ENCODE results near the gene MRPL54. TPM values are rescaled to one million over a fixed set of nuclear protein-coding genes. Genes with fewer than 3 reads are reported as not detected.

MRPL54 gene
- total and polyA plus RNA-seq, 2 experiments from 2014 or later: 29.7 to 89.9 TPM

DNA sequence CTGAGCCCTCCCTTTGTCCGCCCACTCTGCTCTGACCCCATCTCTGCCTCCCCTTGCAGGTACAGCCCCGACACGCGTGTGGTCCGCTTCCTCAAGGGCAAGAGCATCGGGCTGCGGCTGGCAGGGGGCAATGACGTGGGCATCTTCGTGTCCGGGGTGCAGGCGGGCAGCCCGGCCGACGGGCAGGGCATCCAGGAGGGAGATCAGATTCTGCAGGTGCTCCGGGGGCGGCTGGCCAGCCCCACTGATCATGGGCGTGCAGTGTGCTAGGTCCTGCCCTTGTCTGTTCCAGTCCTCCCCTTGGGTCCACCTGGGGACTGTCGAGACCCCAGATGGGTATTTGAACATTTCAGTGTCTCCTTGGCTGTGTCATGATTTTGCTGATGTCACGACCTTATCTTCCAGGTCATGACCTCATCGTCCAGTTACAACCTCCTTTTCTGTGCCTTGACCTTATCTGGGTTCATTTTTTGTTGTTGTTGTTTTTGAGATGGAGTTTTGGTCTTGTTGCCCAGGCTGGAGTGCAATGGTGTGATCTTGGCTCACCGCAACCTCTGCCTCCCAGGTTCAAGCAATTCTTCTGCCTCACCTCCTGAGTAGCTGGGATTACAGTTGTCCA lies 26.3 kb upstream of the MRPL54 start:
- no peaks in the 10 kb centered on the region for H4K20me1 ChIP-seq (replicated peaks; ENCODE audit: insufficient read depth)
- Mint-ChIP-seq H3K9me3 (no peaks in the 10 kb centered on the region), H3K27ac (no peak overlapping the region), H3K27me3 (ENCODE audit: insufficient read depth, low read depth, poor library complexity) (peaks cover 8% of the 10 kb centered on the region), H3K4me3 (no peak overlapping the region), H3K36me3 (ENCODE audit: low read depth) (0 out of 3 replicates have a peak, but pooled peaks cover 3% of the 10 kb centered on the region), H3K4me1 (no peaks in the 10 kb centered on the region)
- no peak overlapping the region for H3K4me2 ChIP-seq
- H2AFZ ChIP-seq: no peak overlapping the region
- ATAC-seq: no peak
- no peaks in the 10 kb centered on the region for H3F3A ChIP-seq (replicated peaks; ENCODE audit: low read depth)
- no peak overlapping the region for H3K4me3 ChIP-seq
- no peak for TF ChIP-seq EZH2phosphoT487 (IDR thresholded peaks at IDR 0.05; ENCODE audit: unreplicated experiment)
- TF ChIP-seq, protein P1, sequence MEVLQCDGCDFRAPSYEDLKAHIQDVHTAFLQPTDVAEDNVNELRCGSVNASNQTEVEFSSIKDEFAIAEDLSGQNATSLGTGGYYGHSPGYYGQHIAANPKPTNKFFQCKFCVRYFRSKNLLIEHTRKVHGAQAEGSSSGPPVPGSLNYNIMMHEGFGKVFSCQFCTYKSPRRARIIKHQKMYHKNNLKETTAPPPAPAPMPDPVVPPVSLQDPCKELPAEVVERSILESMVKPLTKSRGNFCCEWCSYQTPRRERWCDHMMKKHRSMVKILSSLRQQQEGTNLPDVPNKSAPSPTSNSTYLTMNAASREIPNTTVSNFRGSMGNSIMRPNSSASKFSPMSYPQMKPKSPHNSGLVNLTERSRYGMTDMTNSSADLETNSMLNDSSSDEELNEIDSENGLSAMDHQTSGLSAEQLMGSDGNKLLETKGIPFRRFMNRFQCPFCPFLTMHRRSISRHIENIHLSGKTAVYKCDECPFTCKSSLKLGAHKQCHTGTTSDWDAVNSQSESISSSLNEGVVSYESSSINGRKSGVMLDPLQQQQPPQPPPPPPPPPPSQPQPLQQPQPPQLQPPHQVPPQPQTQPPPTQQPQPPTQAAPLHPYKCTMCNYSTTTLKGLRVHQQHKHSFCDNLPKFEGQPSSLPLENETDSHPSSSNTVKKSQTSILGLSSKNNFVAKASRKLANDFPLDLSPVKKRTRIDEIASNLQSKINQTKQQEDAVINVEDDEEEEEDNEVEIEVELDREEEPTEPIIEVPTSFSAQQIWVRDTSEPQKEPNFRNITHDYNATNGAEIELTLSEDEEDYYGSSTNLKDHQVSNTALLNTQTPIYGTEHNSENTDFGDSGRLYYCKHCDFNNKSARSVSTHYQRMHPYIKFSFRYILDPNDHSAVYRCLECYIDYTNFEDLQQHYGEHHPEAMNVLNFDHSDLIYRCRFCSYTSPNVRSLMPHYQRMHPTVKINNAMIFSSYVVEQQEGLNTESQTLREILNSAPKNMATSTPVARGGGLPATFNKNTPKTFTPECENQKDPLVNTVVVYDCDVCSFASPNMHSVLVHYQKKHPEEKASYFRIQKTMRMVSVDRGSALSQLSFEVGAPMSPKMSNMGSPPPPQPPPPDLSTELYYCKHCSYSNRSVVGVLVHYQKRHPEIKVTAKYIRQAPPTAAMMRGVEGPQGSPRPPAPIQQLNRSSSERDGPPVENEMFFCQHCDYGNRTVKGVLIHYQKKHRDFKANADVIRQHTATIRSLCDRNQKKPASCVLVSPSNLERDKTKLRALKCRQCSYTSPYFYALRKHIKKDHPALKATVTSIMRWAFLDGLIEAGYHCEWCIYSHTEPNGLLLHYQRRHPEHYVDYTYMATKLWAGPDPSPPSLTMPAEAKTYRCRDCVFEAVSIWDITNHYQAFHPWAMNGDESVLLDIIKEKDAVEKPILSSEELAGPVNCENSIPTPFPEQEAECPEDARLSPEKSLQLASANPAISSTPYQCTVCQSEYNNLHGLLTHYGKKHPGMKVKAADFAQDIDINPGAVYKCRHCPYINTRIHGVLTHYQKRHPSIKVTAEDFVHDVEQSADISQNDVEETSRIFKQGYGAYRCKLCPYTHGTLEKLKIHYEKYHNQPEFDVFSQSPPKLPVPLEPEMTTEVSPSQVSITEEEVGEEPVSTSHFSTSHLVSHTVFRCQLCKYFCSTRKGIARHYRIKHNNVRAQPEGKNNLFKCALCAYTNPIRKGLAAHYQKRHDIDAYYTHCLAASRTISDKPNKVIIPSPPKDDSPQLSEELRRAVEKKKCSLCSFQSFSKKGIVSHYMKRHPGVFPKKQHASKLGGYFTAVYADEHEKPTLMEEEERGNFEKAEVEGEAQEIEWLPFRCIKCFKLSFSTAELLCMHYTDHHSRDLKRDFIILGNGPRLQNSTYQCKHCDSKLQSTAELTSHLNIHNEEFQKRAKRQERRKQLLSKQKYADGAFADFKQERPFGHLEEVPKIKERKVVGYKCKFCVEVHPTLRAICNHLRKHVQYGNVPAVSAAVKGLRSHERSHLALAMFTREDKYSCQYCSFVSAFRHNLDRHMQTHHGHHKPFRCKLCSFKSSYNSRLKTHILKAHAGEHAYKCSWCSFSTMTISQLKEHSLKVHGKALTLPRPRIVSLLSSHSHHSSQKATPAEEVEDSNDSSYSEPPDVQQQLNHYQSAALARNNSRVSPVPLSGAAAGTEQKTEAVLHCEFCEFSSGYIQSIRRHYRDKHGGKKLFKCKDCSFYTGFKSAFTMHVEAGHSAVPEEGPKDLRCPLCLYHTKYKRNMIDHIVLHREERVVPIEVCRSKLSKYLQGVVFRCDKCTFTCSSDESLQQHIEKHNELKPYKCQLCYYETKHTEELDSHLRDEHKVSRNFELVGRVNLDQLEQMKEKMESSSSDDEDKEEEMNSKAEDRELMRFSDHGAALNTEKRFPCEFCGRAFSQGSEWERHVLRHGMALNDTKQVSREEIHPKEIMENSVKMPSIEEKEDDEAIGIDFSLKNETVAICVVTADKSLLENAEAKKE (CRISPR knock-in tag; IDR thresholded peaks at IDR 0.05): no peak
- H3K79me2 ChIP-seq (replicated peaks; ENCODE audit: insufficient read depth): no peaks in the 10 kb centered on the region
- H3K27ac ChIP-seq (ENCODE audit: low read depth): no peak overlapping the region
- H3K36me3 ChIP-seq (ENCODE audit: insufficient read depth): peaks cover under 1% of the 10 kb centered on the region; the same call in 1 of the 2 replicates
- no peak for DNase-seq (ENCODE audit: low spot score)
- no peaks in the 10 kb centered on the region for H3K27me3 ChIP-seq (ENCODE audit: insufficient read depth)
- H3K9me2 ChIP-seq (ENCODE audit: insufficient read depth): no peaks in the 10 kb centered on the region
- H3K4me1 ChIP-seq (ENCODE audit: insufficient read depth): no peaks in the 10 kb centered on the region

DNA sequence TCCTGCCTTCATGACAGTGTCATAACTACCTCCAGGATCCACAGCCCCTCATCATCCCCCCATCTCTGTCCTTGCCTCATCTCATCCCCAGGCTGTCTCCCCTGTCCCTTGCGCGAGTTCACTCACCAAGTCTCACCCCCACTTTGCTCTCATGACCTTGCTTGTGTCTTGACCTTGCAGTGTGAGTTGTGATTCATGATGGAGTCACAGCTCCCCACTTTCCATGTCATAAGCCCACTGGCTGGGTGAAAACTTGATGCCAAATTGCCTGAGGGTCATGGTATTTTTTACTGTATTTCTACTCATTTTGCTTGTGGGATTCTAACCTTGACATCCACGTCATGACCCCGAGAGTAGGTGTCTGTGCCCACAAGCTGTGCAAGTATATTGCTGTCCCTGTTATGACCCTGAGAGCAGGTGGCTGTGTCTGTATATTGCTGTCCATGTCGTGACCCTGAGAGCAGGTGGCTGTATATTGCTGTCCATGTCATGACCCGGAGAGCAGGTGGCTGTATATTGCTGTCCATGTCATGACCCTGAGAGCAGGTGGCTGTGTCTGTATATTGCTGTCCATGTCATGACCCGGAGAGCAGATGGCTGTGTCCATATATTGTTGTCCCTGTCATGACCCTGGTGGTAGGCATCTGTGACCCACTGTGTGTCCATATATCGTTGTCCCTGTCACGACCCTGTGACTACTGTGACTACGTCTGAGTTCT lies 24.8 kb upstream of the MRPL54 start:
- Mint-ChIP-seq H3K27ac (no peak overlapping the region), H3K27me3 (ENCODE audit: insufficient read depth, low read depth, poor library complexity) (peaks cover 6% of the 10 kb centered on the region), H3K4me3 (no peak overlapping the region), H3K36me3 (ENCODE audit: low read depth) (0 out of 3 replicates have a peak, but pooled peaks cover 3% of the 10 kb centered on the region), H3K9me3 (no peaks in the 10 kb centered on the region), H3K4me1 (no peaks in the 10 kb centered on the region)
- Histone ChIP-seq H3K36me3 (ENCODE audit: insufficient read depth) (no peaks in the 10 kb centered on the region), H3K4me3 (no peak overlapping the region), H3K27ac (ENCODE audit: low read depth) (no peak overlapping the region), H3K27me3 (ENCODE audit: insufficient read depth) (no peaks in the 10 kb centered on the region), H3K9me2 (ENCODE audit: insufficient read depth) (no peaks in the 10 kb centered on the region), H2AFZ (no peak overlapping the region), H3K4me1 (ENCODE audit: insufficient read depth) (no peaks in the 10 kb centered on the region), H4K20me1 (replicated peaks; ENCODE audit: insufficient read depth) (no peaks in the 10 kb centered on the region), H3K4me2 (no peak overlapping the region), H3K79me2 (replicated peaks; ENCODE audit: insufficient read depth) (no peaks in the 10 kb centered on the region), H3F3A (replicated peaks; ENCODE audit: low read depth) (no peaks in the 10 kb centered on the region)
- no peak for DNase-seq (ENCODE audit: low spot score)
- no peak for ATAC-seq
- TF ChIP-seq JUNB (IDR thresholded peaks at IDR 0.05; ENCODE audit: unreplicated experiment): no peak
- no peak for TF ChIP-seq ZNF114 (CRISPR knock-in tag; IDR thresholded peaks at IDR 0.05)
- no peak for TF ChIP-seq CREB1 (CRISPR knock-in tag; IDR thresholded peaks at IDR 0.05; ENCODE audit: low read depth)
